Ishikawa (cell line): Measurements from ENCODE around the gene INPP5F.

Experiments
- CEBPB ChIP-seq: IDR thresholded peaks from 2 replicates; pipeline ENCODE4 v1.6.1; 2012
- CREB1 ChIP-seq: IDR thresholded peaks from 2 replicates; pipeline ENCODE4 v1.6.1; 2012; ENCODE audit warnings: low read depth
- EGR1 ChIP-seq: IDR thresholded peaks from 2 replicates; pipeline ENCODE4 v1.6.1; 2012
- EP300 ChIP-seq: IDR thresholded peaks from 2 replicates; pipeline ENCODE4 v1.6.1; 2012; ENCODE audit warnings: borderline replicate concordance
- FOXM1 ChIP-seq: IDR thresholded peaks from 2 replicates; pipeline ENCODE4 v1.6.1; 2012; ENCODE audit warnings: low read depth, borderline replicate concordance
- RAD21 ChIP-seq: IDR thresholded peaks from 2 replicates; pipeline ENCODE4 v1.6.1; 2012; ENCODE audit warnings: low read depth
- REST ChIP-seq: IDR thresholded peaks from 2 replicates; pipeline ENCODE4 v1.6.1; 2012; ENCODE audit warnings: low read depth, mild to moderate bottlenecking
- TAF1 ChIP-seq: IDR thresholded peaks from 2 replicates; pipeline ENCODE4 v1.6.1; 2012; ENCODE audit warnings: low read depth, mild to moderate bottlenecking
- TCF12 ChIP-seq: IDR thresholded peaks from 2 replicates; pipeline ENCODE4 v1.6.1; 2012; ENCODE audit warnings: low read depth
- TEAD4 ChIP-seq: IDR thresholded peaks from 2 replicates; pipeline ENCODE4 v1.6.1; 2012
- USF1 ChIP-seq: IDR thresholded peaks from 2 replicates; pipeline ENCODE4 v1.6.1; 2012
- YY1 ChIP-seq: IDR thresholded peaks from 2 replicates; pipeline ENCODE4 v1.6.1; 2012; ENCODE audit warnings: low read depth
- ZBTB7A ChIP-seq: IDR thresholded peaks from 2 replicates; pipeline ENCODE4 v1.6.1; 2012; ENCODE audit warnings: low read depth
- TF ChIP-seq, protein P1 (sequence below): IDR thresholded peaks from 2 replicates; pipeline ENCODE4 v1.6.1; 2012

GRCh38 chr10:119834188-119834587 is 108.3 kb downstream of the INPP5F start:
- TF ChIP-seq EP300 (no peak), CEBPB (no peak), RAD21 (no peak), CREB1 (no peak), FOXM1 (no peak), TEAD4 (no peak), REST (no peak), USF1 (no peak), YY1 (no peak), TAF1 (no peak), ZBTB7A (no peak), TCF12 (no peak), EGR1 (no peak)
- TF ChIP-seq, protein P1, sequence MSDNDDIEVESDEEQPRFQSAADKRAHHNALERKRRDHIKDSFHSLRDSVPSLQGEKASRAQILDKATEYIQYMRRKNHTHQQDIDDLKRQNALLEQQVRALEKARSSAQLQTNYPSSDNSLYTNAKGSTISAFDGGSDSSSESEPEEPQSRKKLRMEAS = no peak
